Stimulated activated CD4-positive, alpha-beta T cell treated with anti-CD3 and anti-CD28 coated beads, Interleukin-4, amount 100 ng/mL, for 48 hours (primary cell): ENCODE results near the gene RGS7.

ENCODE experiments used
- DNase-seq, 2 donors: peaks; one replicate each; pipeline ENCODE4 v3.0.0-alpha.2; 2020; ENCODE audit warnings: low read depth in 2 of 2

The RGS7 gene

GRCh38 chr1:241081473-241081872 is 275.5 kb downstream of the RGS7 start:
- DNase-seq, result no peak

- DNase-seq, result no peak
Measured at GRCh38 chr1:241079459-241079858, 277.5 kb downstream of the RGS7 start.

- no peak for DNase-seq
Measured at GRCh38 chr1:241079047-241079446, 278.0 kb downstream of the RGS7 start.

GRCh38 chr1:241077386-241078147 is 279.4 kb downstream of the RGS7 start:
- DNase-seq, result no peak

- no peak for DNase-seq
Measured at GRCh38 chr1:241074507-241074906, 282.5 kb downstream of the RGS7 start.

GRCh38 chr1:241068359-241068758 is 288.6 kb downstream of the RGS7 start:
- no peak for DNase-seq

- no peak for DNase-seq
Measured at GRCh38 chr1:241063276-241063675, 293.7 kb downstream of the RGS7 start.

- no peak for DNase-seq
Measured at GRCh38 chr1:241061062-241061461, 295.9 kb downstream of the RGS7 start.

GRCh38 chr1:241048622-241049021 is 308.4 kb downstream of the RGS7 start:
- DNase-seq, result no peak

GRCh38 chr1:241045659-241046058 is 311.3 kb downstream of the RGS7 start:
- no peak for DNase-seq

- no peak for DNase-seq
Measured at GRCh38 chr1:241034203-241034936, 322.6 kb downstream of the RGS7 start.

GRCh38 chr1:241024834-241025233 is 332.2 kb downstream of the RGS7 start:
- no peak for DNase-seq

GRCh38 chr1:241022366-241022765 is 334.6 kb downstream of the RGS7 start:
- DNase-seq, result no peak

GRCh38 chr1:241020851-241021697 is 335.9 kb downstream of the RGS7 start:
- DNase-seq, result no peak

GRCh38 chr1:241012708-241013340 is 344.2 kb downstream of the RGS7 start:
- no peak for DNase-seq

GRCh38 chr1:241007668-241008067 is 349.3 kb downstream of the RGS7 start:
- DNase-seq, result no peak

- no peak for DNase-seq
Measured at GRCh38 chr1:240999826-241000225, 357.2 kb downstream of the RGS7 start.

- DNase-seq, result no peak
Measured at GRCh38 chr1:240998441-240999015, 358.5 kb downstream of the RGS7 start.

- no peak for DNase-seq
Measured at GRCh38 chr1:240998024-240998423, 359.0 kb downstream of the RGS7 start.

- no peak for DNase-seq
Measured at GRCh38 chr1:240993004-240993403, 364.0 kb downstream of the RGS7 start.

GRCh38 chr1:240991230-240991629 is 365.8 kb downstream of the RGS7 start:
- DNase-seq, result no peak

GRCh38 chr1:240987928-240988327 is 369.1 kb downstream of the RGS7 start:
- DNase-seq, result no peak
